Right ventricle myocardium inferior (tissue), 1 donor: ENCODE data around the gene PDE8A. TPM values are rescaled to one million over a fixed set of nuclear protein-coding genes. Genes with fewer than 3 reads are reported as not detected.

Source experiments
- ATAC-seq: fragments of 200-7000 bp; cut with Tn5 transposase; one replicate; pipeline ENCODE4 v1.9.1; 2020; ENCODE audit warnings: mild to moderate bottlenecking, moderate library complexity
- DNase-seq: peaks from one replicate; pipeline ENCODE4 v3.0.0; 2021; ENCODE audit errors: missing footprints
- intact Hi-C: fragments of 100-400 bp; cut with DNase I; formaldehyde crosslinking; loops from one replicate; pipeline ENCODE4 v1.11.0; 2022
- total RNA-seq: library from RNA; stranded (reverse); fragmentation: NEBNext Ultra II Directional; extraction: Animal tissue kit (Norgen Biotek cat#: 25700); gene quantifications from one replicate; pipeline ENCODE4 v1.2.1, GENCODE V29; 2021
- donor health status: DM: no; HTN: yes; CAD: no; lungs with severe emphysema.

The PDE8A gene
- total RNA-seq, 1 donor from 2014 or later: 12.2 TPM

DNA sequence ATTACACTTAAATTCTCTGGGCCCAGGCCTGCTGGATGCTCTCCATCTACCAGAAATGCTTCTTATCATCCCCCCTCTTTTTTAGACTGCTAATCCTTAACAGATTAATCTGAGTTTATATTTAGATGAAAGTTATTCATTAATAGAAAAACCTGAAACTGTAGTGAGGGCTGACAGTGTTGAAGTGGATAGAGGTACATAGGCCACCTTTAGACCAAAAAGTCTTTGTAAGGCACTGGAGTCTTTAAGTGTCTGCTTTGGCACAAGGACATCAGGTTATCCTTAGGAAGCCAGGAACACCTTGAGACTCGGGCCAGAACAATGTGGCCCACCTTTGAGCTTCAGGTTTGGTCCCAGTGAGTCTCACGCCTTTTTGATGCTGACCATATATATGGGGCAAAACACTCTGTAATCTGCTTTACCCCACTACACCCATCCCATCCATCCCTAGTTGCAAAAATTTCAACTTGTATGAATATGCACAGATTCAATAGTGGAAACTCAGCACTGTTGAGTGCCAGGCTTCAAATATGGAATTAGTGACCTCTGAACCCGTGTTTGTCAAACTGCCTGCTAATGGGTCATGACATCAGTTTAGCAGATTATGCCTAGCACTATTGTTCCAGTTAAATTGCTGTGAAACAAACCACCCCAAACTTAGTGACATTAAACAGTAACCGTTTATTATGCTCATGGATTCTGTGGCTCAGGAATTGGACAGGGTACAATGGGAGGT is 44.0 kb downstream of the PDE8A start:
- intact Hi-C loops: no loop called here
- ATAC-seq: no peak

DNA sequence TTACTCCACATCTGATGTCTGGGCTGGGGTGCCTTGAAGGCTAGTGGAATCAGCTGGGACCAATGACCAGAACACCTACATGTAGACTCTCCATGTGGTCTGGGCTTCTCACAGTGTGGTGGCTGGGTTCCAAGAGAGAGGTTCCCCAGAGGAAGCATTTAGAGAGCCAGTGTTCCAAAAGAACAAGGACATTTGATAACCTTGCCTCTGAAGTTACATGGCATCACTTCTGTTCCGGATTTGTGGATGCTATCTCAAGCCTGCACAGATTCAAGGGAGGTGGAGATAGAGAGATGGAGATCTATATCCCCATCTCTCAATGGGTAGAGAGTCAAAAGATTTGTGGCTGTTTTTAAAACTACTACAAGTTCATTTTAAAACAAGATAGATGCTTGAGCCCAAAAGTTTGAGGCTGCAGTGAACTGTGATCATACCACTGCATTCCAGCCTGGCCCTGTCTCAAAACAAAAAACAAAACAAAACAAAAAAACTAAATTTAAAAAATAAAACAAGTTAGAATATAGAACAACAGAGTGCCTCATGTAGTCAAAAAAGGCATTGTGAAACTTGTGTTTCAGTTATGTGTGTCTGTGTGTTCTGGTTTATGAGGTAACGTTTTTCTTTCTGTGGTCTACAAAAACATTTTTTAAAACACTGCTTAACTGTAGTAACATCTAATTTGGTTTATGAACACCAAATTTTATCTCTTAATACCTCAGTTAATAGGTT is 44.8 kb downstream of the PDE8A start:
- DNase-seq (no peak), ATAC-seq (peak; percentile 86)
- intact Hi-C loops: no loop called here

More for the DNA sequence above, 44.0 kb downstream of the PDE8A start:
- no peak for DNase-seq

DNA sequence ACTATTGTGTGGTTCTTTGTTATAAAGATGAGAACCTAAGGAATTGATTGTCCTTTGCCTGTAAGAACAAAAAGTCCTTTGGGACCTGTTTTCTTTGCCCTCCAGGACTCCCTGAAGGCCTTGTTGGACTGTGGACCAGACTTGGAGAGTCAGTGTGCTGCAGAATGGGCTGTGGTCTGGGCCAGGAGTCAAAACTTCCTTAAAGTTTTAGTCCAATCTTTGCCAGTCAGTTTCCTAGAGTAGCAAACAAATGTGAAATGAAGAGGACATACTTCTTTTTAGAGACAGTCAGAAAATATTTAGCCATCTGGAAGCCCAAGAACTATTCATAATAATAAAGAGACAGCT is 45.4 kb downstream of the PDE8A start:
- intact Hi-C loops: no loop called here
- ATAC-seq (no peak), DNase-seq (no peak)

DNA sequence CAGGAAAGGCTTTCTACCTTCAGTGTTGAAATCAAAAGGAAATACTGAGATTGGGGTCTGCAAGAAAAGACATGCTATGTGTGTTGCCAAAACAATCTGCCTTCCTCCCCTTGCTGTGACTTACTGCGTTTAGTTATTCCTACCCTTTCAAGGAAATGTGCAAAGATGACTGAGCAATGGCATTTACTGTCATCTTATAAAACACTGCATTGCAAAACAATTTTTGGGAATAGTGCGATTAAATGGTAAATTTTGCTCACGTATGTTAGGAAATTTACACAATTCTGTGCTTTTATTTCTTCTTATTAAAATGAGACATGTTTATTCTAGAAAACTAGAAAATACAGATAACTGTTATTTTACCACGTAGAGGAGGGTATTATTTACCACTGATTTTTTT is 45.8 kb downstream of the PDE8A start:
- intact Hi-C loops: no loop called here
- no peak for DNase-seq
- no peak for ATAC-seq

DNA sequence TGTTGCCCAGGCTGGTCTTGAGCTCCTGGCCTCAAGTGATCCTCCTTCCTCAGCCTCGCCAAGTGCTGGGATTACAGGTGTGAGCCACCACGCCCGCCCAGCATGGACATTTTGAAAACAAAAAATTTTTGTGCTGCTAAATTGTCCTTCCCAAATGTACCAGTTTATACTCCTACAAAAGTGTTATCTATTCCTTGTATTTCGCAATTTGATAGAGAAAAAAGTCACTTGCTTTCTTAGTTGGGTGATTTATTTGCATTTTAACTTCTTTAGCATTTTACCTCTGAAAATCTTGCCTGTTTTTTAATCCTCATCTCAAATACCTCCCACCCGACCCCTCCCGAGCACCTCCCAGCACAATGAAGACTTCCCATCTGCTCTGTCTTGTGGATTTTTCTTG is 46.8 kb downstream of the PDE8A start:
- ATAC-seq (no peak), DNase-seq (no peak)
- intact Hi-C loops: no loop called here

DNA sequence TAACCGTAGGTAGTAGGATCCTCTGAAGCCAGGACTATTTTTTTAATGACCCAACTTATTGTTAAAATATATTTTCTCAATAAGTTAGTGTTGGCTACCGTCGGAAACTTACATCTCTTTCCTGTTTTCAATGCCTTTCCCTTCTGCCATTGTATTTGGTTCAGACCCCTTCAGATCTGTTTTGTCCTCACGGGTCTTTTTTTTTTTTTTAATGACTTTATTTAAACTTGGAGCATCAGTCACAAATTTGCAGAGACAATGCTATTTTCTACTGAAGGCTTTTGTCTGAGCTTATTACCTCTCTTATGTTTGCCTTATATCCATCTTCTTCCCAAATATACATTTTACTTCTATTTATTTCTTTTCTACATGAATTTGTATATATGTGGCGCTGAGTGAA is 47.6 kb downstream of the PDE8A start:
- ATAC-seq (no peak), DNase-seq (no peak)
- intact Hi-C loops: no loop called here

DNA sequence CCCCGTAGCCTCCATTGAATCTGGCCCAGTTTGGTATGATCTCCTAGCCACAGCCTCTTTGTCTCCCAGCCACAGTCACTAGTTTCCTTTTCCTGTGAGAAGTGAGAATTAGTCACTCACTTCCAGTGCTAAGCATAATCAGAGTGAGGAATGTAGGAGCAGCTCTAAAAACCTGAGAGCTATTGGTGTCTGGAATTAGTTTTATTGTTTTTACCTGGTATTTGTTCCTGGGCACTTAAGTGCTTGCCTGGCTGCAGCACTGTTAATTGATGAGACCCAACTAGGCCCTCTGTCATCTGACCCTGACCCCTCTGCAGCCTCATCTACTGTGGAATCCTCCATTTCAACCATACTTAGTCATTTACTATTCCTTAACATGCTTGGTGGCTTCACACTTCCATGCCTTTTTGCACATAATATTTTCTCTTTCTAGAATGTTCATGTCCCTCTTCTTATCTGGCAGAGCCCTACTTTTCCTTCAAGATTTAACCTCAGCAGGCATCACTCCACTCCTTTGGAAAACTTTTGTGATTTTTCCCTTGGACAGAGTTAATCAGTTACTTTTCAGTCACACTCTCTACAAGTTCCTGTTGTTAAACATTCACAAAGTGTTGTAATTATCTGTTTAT is 48.8 kb downstream of the PDE8A start:
- DNase-seq (no peak), ATAC-seq (no peak)
- intact Hi-C loops: loop anchor here (5.0 kb wide), 1 partner anchor 48 kb away; the partner anchor contains the start of gene PDE8A

DNA sequence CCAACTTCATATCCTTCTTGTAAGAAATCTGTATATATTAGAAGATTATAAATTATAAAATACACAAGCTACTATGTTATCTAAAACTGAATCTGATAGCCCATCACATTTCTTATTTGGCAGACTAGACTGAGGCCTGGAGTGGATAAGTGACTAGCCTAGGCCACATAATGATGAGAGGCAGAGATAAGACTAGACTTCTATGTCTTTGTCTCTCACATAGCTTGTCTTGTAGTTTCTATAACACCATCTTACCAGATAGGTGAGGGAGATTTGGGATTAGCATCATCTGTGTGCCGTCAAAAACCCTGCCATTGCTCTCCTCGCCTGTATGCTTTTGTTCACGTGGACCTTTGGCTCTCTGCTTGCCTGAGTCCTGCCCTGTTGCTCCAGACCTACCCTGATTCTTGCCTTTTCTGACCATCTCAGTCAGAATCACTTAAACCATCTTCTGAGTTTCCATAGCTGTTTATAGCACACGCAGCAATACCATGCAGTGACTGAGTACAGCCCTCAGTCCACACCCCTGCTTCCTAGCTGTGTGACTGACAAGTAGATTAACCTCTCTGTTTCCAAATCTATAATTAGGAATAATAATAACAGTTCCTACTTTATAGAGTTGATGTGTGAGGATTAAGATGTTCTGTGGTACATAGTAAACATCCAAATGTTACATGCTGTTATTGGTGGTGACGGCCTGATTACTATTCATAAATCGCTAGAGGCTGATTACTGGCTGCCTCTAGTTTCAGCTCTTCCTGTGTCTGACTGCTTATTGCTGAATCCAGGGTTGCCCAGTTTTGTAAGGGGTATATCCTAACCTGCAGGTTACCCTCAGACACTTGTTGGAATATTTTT is 49.7 kb downstream of the PDE8A start:
- DNase-seq (no peak), ATAC-seq (no peak)
- intact Hi-C loops: loop anchor here (5.0 kb wide), 1 partner anchor 49 kb away; the partner anchor contains the start of gene PDE8A

DNA sequence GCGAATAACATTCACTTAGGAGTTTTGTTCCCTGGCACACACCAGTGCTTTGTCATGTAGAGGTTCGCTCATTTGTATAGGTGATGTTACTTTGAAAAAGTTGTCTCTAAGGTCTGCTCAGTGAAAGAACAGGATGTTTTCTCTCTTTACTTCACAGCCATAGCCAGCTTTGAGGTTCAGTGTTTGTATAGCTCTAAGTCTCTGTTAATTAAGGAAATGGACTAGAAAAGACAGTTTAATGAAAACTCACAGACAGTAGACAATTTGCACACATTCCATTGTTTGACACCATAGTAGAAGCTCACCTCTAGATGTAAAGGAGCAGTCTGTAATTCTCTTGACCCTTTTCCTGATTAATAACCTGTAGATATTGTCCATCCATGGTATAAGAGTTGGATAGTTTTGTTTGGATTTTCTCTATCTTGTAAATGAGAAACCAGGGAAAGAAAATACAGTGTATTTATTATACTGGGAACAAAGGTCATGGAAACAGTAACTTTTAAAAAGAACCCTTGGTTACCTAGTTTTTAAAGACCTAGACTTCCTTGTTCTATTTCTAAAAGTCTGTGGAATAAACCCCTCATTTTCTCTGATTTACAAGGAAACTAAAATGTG is 50.4 kb downstream of the PDE8A start:
- intact Hi-C loops: loop anchor here (5.0 kb wide), 1 partner anchor 50 kb away; the partner anchor contains the start of gene PDE8A
- ATAC-seq (no peak), DNase-seq (no peak)

DNA sequence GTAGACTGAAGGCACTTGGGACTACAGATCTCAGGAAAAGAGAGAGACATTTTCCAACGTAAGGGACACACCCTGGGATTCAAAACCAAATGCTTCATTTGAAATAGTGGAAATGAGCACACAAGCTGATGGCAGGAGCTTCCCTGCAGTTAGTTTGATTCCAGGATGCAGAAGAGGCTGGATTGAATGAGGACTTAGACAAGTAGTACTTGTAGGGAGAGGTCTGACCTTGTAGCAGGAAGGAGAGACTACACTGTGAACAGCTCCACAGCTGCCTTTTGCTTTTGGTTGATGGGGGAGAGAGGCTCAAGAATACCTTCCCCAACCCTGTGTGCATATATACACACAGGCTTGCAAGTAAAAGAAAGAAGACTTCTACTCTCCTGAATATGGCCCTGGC is 51.5 kb downstream of the PDE8A start:
- intact Hi-C loops: loop anchor here (5.0 kb wide), 1 partner anchor 51 kb away; the partner anchor contains the start of gene PDE8A
- DNase-seq (no peak), ATAC-seq (no peak)

DNA sequence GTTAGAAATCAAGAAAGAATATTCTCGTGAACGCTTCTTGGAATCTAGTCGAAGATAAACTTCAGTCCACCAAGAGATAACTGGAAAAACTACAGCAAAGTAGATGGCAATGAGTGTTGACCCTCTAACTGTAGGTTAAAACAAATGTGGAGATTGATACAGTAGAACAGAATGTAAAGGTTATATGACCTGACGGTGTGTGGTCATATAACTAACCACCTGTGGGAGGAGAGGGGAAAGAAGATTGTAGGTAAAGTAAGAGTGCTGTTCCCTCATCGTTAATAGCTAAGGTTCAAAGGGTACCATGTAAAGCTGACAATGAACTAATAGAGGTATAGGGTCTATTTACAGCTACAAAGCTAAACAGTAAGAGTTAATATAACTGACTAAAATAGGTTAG is 52.6 kb downstream of the PDE8A start:
- intact Hi-C loops: loop anchor here (5.0 kb wide), 1 partner anchor 52 kb away; the partner anchor contains the start of gene PDE8A
- ATAC-seq (no peak), DNase-seq (no peak)

DNA sequence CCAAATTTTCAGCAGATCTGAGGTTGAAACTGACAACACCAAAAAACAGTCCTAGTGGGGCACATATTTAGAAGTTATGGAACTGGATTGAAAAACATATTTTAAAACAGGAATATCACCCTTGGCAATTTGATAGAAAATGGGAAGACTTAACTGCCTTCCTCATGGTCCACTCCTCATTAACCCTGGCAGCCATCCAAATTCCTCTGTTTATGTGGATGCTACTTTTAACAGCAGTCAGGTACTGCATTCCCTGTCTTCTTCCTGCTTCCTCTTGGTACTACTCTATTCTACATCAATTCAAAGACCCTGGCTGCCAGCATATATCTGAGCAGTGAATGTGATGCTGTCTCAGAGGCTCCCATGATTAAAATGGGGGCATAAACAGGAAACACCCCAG is 54.3 kb downstream of the PDE8A start:
- ATAC-seq (no peak), DNase-seq (no peak)
- intact Hi-C loops: no loop called here

DNA sequence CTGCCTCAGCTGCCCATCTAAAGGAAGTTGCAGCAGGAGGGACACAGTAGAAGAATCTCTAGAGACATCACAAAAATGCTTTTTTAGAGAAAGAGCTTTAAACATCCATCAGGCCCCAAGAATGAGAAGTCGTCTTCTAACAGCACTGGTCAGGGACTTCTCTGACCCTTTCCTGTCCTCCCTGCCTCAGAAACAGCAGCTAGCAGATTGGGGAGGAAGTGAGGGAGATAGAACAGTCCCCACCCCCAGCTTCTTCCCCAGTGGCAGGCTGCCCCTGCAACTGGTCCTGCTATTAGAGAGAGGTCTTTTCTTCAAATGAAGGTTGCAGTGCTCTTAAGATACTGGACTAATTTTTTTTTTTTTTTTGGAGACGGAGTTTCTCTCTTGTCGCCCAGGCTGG is 55.1 kb downstream of the PDE8A start:
- no peak for DNase-seq
- ATAC-seq: no peak

DNA sequence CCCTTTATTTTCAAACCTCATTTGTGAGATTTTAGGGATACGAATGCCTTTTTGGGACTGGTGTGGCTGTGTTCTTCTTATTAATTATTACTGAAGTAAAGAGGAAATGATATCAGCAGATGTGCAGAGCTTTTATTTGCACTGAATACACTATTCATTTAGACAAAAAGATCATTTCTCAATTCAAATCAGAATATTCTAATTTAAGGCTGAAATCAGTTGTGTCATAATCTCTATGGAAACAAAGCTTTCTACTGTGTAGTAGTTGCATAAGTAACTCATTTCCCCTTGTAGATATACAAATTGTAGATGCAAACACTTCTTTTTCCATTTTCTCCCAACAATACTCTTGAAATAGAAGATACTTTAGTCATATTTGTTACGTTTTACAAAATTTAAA is 56.0 kb downstream of the PDE8A start:
- no peak for ATAC-seq
- intact Hi-C loops: no loop called here
- no peak for DNase-seq

More for the DNA sequence above, 55.1 kb downstream of the PDE8A start:
- intact Hi-C loops: no loop called here

DNA sequence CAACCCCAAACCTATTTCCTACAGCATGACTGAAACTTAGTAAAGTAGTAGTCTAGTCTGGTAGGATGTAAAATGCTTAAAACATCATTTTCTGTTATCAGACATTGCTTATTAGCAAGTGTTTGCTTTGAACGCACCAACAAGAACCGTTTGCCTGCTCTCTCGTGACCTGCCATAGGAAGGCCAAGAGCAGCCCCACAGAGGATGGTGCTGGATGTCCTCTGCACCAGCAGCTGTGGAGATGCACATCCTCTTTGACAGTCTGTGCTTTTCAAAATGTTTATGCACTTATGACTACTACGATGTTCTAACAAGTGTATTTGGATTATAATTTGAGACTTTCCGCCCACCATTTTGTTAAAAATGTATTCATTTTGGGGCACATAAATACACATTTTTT is 59.6 kb downstream of the PDE8A start:
- intact Hi-C loops: loop anchor here (10.0 kb wide), 1 partner anchor 436 kb away; the partner anchor contains the start of gene ZSCAN2
- ATAC-seq (no peak), DNase-seq (no peak)

DNA sequence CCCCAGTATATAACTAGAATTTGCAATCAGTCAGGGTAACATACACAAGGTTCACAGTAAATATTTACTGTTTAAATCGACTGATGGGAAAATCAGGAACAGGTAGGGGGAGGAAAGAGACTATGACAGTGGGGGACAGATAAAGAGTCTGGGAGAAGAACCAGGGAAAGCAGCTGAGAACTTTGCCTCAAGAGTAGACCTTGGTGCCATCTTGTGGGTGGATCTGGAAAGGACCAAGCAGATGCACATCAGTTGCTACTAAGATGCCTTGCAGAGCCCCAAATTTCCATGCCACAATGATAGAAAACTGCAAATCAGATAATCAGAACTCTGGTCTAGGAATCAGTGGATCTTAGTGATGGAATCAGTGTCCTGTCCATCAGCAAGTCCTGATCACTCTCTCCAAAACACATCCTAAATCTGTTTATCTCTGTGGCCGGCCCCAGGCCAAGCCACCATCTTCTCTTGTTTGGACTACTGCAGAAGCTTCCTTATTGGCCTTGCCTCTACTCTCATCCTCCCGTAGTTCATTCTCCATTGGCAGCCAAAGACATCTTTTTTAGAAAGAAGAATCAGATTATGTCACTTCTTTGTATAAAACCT is 62.7 kb downstream of the PDE8A start:
- intact Hi-C loops: loop anchor here (1.0 to 10.0 kb wide), 3 partner anchors 64 to 440 kb away; partner anchors contain the start of genes PDE8A and ZSCAN2
- ATAC-seq (peak; percentile 67), DNase-seq (no peak)

DNA sequence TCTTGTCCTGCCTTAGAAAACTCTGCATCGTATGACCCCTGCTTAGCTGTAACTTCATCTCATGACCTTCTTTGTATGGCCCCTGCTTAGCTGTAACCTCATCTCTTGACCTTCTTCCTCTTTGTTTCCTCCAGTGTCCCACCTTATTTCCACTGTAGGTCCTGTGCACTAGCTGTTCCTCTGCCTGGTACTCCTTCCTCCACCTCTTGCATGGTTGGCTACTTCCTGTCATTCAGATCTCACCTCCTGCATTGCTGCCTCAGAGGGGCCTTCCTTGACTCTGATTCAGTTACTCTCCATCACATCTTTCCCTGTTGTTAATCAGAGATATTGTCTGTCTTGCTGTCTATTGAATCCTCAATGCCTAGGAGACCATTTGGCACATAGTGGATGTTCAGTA is 63.2 kb downstream of the PDE8A start:
- DNase-seq (no peak), ATAC-seq (no peak)
- intact Hi-C loops: loop anchor here (1.0 to 10.0 kb wide), 3 partner anchors 64 to 440 kb away; partner anchors contain the start of genes PDE8A and ZSCAN2

DNA sequence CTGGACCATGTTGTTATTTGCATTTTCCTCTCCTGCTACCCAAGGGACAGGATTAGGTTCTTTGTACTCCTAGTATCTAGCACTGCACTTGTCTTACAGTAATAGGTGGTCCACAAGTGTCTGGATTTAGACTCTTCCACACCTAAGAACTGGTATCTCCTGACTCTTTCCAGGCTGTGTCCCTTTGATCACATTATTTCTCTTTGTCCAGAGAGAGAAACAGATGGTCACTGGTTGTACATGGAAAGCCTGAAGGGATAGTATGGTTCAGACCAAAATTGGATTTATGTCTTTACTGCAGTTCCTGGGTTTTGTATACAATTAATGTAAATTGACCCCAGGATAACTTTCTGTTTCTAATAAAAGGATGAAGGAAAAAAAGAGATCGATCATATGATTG is 64.0 kb downstream of the PDE8A start:
- no peak for DNase-seq
- intact Hi-C loops: loop anchor here (2.0 to 10.0 kb wide), 2 partner anchors 65 to 441 kb away; partner anchors contain the start of genes PDE8A and ZSCAN2
- no peak for ATAC-seq
